ENCODE data around the gene WT1.

WT1 gene

DNA sequence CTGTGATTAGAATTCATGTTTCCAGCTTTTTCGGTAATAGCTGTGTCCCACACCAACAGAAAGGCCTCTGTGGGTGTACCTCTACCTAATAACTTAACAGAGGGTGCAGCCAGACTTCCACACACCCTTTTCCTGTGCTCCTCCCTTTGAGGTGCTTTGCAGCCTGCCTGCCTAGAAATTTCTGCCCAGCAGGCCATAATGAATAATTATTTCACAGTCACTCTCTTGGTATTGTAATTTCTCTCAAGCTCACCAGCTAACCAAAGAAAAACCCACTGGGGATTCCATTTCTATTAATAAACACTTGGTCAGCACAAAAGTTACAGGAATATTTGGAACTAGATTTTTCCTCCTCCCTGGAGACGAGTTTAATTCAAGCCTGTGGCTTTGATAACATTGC is 13.3 kb downstream of the WT1 start:
- DNase-seq (ENCODE audit: low read depth): no peak

DNA sequence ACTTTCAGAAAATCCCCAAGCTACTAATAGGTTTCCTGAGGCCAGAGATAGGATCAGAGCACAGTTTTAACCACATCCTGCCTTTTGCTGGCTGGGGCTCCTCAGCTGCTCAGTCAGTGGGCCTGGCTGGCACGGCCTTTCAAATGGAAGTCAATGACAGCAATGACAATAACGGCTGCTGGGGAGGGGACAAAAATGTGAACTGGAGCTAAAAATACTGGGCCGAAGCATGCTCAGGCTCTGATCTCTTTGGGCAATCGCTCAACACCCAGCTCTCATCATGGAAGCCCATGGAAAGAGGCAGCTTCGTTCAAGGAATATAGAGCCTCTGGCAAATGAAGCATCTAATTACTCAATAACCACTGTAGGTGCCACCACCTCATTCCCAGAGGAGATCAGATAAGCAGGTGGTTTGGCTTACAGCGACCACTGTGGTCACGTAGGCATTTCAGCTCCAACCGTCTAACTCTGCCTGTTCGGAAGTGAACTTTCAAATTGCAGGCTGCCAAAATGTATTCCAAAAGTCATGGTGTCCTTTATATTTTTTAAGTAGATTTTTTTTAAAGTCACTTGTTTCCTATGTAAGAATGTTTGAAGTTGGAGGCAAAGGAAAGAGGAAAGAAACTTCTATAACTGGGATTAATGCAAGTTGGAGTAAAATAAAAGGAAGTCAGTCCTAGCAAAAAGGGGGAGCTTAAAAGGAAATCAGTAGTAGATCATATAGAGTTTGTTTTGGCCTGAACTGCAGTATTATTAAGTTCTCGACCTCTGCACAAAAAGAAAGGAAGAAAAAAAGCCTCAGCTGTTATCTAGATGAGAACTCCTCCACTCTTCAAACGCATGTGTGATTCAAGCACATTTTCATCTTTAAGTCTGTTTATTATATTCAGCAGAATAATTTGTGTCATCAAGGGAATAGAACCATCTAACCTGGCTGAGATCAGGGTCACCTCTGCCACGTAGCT is 14.1 kb downstream of the WT1 start:
- DNase-seq (ENCODE audit: low read depth): no peak

DNA sequence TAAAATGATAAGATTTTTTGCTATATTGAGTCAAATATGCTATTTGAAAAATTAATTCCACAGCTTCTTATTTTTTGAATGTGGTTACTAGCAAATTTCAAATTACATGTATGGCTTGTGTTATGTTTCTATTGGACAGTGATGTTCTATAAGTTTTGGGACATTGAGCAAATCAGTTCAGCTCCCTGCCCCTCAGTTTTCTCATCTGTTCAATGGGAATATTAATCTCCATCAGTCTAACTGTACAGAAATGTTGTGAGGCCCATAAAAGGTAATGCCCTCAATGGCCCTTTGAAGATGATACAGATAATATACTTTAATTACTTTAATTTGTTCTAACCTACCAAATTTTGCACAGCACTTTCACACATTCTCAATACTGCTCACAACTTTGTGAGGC is 15.2 kb downstream of the WT1 start:
- no peak for DNase-seq (ENCODE audit: low read depth)

DNA sequence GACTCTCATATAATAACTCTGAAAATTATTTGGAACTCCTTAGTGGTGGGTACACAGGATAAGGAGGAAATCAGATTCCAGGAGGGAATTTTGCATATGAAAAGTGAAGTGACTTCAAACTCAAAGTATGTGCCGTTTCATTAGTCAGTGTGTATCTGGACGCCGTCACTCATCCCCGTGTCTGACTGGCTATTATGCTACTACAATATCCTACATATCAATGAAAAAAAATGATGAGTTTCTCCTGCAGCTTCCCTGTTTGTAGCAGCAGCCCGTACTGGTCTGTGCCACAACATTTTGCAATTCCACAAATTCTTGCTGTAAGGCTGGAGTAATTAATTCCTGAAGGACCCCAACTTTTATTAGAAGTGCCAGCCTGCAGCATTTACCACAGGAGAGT is 16.5 kb downstream of the WT1 start:
- DNase-seq (ENCODE audit: low read depth): no peak

DNA sequence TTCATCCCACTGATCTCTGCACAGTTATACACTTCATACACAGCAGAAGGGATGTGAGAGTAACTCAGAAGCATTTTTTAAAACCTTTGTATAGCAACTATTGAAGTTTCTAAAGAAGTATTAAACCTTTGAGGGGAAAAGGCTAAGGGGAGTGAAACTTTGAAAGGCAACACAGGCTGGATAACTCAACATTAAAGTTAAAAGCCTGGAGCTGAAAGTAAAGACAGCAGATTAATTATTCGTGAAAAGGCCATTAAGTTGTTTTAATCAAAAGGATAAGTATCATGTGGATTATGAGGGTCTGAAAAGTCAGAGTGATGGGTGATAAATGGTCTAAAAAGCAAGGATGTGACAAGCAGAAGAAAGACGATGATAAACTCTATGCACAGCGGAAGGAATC is 17.5 kb downstream of the WT1 start:
- no peak for DNase-seq (ENCODE audit: low read depth)

DNA sequence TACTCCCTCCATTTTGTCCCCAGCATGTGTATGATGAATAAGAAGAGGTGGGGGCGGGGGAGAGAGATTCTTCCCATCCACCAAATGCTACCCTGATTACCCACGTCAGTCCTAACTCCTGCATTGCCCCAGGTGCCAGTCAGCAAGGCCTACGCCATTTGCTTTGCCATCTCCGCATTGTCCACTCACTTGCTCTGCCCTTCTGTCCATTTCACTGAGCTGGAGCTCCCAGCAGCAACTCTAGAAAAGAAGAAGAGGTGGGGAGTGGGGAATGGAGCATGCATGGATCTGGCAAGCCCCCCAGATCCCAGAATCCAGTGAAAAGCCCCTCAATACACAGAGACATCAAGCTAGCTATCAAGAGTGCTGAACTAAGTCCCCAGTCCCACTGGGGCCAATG is 19.0 kb downstream of the WT1 start:
- no peak for DNase-seq (ENCODE audit: low read depth)

DNA sequence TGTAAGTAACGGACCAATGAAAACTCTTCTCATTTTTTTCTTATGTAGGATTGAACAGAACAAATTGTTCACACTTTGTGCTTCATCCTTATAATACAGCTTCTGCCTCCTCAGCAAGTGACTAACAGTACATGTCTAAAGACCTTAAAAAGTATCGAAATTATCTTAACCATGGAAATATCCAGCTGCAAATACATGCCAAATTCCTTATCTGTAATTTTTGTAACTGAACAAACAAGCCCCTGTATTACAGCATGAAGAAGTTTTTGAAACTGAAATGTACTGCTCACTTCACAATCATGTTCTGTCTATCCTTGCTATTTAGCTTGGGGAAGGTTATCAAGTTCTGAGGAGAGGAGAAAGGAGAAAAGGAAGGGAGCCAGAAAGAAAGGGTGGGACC is 20.4 kb downstream of the WT1 start:
- no peak for DNase-seq (ENCODE audit: low read depth)

DNA sequence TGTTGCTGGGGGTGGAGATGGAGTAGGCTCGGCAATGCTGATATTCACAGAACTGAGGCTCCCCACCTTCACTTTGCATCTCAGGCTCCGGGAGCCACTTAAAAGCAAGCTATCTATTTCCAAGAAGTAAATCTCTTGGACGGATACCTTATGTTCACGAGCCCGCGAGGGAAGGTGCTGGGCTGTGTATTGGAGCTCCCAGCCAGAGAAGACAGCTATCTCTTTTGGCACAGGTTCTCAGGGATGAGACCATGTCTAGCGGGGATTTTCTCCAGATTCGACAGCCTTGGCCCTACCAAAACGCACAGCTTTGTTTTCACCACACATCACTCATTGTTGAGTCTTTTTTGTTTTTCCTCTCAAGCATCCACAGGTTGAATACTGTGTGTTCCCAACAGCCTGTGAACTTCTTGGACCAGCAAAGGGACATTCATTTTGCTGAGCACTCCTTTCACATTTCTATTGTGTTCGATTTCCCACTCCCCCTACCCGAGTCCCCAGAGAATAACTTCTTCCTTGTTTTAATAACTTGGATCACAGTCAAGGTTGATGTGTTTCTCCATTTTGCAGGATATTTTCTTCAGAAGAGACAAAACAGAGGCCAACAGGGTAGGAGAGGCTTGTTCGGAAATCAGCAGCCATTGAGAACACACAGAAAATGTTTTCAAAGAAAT is 23.3 kb downstream of the WT1 start:
- no peak for DNase-seq (ENCODE audit: low read depth)

DNA sequence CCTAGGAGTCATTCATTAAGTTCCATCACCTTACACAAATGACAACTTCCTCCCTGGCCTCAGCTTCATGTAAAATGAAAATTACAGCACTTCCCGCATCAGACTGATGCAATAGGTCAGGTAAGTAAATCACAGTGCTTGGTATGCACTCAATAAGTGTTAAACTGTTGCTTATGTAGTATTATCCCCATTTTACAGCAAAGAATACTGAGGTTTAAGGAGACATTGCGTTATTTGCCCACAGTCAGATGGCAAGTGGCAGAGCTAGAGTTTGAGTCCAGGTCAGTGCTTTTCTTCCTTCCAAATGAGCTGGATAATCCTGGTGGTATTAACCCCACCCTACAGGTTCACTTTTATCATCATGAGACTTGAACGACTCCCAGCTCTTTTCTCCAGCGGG is 29.7 kb downstream of the WT1 start:
- no peak for DNase-seq (ENCODE audit: low read depth)

DNA sequence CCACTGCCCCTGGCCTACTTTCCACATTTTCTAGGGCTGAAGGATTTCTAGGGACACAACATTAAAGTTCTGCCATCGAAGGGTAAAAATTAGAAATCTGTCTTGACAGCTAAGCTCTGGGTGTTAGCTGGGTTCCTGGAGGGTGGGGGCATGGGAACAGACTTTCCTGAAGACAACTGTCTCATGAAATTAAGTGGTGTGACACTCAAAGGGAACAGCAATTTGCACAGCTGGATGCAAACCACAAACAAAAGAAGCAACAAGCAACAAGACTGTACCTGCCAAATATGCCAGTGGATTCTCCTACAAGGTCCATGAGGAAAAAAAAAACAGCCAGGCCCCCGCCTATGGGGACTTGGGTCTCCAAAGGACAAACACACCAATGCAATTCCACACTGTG is 32.5 kb downstream of the WT1 start:
- no peak for DNase-seq (ENCODE audit: low read depth)

DNA sequence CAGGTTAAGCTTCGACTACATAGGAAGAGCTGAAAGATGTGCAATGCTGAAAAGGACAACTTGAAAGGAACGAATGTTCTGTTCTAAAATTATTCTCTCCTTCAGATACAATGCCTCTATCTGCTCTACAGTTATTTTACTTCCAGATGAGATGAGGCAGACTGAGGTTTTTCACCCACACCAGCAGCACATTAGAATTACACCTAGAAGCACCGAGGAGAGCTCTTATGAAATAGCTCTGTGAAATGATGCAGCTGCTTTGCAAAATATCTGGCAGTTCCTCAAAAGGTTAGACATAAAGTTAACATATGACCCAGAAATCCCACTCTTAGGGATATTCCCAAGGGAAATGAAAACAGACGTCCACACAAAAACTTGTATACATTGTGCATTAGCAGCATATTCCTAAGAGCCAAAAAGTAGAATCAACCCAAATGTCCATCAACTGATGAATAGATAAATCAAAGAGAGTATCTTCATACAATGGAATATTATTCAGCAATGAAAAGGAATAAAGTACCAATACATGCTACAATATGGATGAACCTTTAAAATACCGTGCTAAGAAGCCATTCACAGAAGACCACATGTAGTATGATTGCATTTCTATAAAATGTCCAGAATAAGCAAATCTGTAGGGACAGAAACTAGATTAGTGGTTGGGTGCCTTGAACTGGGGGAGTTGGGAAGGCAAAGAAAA is 34.5 kb downstream of the WT1 start:
- no peak for DNase-seq (ENCODE audit: low read depth)

DNA sequence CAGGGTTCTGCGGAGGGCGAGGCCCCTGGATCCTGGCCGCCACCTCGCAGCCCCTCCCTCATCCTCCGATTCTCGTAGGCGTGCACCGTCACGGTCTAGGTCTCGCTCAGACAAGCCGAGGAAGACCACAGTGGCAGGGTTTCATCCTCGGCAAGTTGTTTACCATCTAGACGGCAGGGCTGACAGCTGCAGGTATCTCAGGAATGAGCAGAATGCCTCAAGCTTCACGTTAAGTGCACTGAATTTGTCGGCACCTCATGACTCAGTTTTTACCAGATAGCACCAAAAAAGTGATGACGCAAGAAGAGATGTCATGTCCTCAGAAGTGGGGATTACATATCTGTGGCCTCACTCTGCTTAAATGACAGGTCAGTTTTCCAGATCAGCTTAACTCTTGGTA is 35.1 kb downstream of the WT1 start:
- no peak for DNase-seq (ENCODE audit: low read depth)

DNA sequence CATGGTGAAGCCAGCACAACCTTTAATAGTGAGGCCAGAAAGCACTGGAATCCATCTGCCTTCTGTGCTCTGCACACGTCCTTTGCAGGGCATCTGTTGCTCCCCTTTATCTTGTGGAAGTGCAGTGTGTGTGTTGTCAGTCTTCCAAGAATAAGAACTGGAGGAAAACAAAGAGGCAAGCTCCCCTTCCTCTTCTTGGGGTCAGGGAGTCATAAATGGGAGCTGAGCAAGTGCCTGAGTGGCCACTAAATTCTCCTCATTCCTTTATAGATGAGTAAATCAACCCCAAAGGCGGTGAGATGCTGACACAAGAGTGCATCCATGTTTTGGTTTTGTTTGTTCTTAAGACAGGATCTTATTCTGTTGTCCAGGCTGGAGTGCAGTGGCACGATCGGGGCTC is 38.3 kb downstream of the WT1 start:
- no peak for DNase-seq (ENCODE audit: low read depth)

DNA sequence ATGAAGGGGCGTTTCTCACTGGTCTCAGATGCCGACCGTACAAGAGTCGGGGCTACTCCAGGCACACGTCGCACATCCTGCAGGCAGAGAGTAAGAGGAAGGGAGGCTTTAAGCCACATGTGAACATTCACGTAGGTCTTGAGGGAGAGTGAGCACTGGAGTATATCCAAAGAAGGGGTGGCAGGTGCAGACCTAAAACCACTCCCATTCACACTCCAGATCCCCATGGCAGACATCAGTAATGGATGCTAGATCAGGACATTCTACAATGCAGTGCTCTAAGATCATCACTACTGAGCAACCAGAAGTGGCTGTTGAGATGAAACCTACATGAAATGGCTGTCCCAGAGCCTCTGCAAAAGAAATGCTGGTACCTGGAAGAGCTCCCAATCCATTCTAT is 39.0 kb downstream of the WT1 start:
- no peak for DNase-seq (ENCODE audit: low read depth)

DNA sequence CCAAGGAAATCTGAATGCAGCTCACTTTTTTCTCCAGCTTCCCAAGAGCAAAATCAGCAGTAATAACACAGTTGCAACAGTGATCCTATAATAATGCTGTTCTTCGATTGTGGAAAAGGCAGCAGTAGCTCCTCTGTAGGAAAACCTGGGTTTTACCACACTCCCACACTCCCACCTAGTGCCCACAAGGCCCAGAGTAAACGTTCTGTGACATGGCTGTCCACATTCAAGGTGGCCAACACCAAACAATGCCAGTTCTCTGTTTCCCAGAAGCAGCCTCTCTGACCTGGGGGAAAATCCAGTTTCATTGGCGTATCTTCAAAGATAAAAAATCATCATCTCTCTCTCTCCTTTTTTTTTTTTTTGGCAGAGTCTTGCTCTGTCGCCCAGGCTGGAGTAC is 40.2 kb downstream of the WT1 start:
- DNase-seq (ENCODE audit: low read depth): no peak

DNA sequence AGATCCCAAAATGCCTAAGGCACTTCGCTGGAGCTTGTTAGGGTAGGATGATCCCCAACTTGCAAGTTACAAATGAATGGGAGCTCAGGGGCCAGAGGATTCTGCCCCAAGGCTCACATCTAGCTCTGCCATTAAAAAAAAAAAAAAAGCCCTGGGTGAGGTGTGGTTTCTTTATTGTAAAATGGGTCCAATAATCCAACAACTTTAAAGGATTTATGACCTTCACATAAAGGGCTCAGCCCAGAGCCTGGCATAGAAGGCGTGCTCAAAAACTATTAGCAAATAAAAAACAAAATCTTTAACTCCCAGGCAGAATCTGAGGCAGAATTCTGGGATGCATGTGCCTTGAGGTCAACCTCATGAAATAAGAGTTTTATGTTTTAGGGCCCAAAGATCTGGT is 42.5 kb downstream of the WT1 start:
- DNase-seq (ENCODE audit: low read depth): no peak

DNA sequence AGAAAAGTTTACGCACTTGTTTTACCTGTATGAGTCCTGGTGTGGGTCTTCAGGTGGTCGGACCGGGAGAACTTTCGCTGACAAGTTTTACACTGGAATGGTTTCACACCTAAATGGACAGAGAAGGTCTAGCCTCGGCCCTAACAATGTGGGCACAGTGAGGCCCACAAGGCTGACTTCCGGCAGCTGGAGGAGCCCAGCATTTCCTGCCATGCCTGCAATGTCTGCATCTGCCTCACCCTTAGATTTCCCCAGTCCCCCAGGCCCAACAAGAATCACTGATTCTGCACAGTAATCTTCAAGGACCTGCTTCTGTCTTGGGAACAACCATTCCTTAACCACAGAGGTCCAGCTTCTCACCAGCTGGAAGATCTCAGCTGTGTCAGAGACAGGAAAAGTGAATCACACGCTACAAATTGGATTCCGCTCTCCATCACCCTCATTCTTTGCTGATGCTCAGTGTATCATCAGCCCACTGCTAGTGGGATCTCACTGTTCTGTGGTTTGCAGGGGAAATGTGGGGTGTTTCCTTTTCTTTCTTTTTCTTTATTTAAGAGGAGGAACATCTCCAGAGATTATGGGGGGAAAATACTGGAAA is 43.3 kb downstream of the WT1 start:
- DNase-seq (ENCODE audit: low read depth): no peak

DNA sequence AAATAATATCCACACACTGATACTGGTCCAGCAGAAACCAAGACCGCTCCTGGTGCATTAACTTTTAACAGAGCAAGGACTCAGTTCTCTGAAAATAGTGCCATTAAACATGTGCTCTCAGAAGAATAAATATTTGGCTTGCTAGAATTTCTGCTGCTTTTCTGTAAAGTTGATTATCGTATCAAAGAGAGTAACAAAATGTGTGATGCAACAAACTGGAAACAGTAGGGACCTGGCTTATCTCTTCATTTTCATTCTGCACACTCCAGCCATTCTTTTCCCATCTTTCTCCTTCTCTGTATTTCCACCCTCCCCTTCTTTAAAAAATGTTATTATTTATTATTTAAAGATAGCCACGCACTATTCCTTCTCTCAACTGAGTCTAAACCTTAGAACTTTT is 43.9 kb downstream of the WT1 start:
- DNase-seq (ENCODE audit: low read depth): no peak

DNA sequence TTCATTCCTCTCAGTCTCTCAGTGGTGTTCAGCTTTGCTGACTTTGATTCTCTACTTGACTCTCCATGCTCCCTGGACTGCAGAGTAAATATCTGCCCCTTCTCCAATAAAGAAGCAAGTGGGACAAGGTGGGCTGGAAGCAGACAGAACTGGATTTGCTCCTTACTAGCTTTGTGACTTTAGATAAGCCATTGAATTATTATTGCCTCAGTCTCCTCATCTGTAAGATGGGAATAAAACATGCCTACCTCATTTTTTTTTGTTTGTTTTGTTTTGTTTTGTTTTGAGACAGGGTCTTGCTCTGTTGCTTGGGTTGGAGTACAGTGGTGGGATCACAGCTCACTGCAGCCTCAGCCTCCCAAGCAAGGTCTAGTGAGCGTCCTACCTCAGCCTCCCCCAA is 44.6 kb downstream of the WT1 start:
- no peak for DNase-seq (ENCODE audit: low read depth)

DNA sequence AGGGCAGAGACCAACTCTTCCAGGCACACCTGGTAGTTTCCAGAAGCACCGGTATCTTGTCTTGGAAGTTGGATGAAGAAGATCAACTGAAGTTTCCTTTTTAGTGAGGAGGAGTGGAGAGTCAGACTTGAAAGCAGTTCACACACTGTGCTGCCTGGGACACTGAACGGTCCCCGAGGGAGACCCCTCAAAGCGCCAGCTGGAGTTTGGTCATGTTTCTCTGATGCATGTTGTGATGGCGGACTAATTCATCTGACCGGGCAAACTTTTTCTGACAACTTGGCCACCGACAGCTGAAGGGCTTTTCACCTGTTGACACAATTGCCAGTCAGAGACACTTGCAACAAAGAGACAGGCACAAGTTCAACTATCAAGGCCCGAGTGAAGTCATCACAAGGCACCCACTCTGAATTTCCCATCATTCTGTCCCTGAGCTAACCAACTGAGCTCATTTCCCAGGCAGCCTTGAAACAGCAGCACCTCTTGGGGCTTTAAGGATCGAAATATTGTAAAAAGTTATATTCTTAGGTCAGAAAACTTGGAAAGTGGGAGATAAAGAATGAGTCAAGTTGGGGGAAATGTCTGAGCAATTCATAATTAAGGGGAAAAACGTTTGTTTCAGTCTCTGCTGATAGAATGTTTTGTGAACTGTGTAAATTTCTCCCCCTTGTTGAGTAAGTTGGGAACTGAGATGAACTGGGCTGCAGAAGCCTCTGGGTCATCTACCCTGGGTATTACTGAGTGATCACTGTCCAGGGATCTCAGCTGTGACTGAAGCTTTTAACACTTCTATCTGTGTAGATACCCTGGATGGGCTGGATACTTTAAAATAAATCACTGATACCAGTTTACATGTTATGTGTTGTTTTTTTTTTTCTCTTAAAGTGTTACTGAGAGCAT is 46.2 kb downstream of the WT1 start:
- no peak for DNase-seq (ENCODE audit: low read depth)

DNA sequence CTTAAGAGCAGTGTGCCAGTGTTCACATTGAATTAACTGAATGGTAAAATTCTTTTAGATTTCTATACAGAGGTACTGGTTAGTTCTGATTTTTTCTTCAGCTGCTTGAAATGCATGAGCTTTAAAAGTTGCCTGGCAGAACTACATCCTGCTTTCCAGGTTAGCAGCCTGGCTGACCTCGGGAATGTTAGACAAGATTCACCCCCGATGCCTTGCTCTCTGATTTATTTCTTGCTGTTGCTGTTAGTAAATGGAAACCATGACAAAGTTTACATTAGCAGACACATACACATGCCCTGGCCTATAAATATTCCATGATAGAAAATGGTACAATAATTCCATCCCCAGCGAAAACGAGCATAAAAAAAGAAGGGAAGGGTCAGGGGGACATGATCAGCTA is 47.0 kb downstream of the WT1 start:
- DNase-seq (ENCODE audit: low read depth): no peak

DNA sequence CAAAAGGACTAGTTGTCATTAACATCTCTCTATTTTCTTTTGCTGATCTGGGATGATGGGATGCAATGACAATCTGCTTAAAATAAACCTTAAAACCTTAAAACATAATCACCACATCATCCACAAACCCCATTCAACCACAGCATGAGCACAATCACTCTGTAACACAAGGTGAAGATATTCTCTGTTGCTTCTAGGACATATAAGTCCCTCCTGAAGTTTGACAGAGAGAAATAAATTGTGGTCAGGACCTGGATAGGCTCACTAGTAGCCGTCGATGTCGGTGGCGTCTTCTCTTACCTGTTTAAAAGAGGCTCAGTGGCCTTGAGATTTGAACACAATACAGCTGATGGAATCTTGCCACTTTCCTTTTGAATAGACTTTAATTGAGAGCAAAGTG is 47.9 kb downstream of the WT1 start:
- DNase-seq (ENCODE audit: low read depth): no peak

Data from GM04503 (cell line).